Panc1 (cell line): ENCODE data around the gene LRMDA.

Source experiments
- CTCF ChIP-seq: fragments of 450-650 bp; IDR thresholded peaks from 2 replicates; pipeline ENCODE4 v1.5.1; 2017; ENCODE audit warnings: mild to moderate bottlenecking
- POLR2AphosphoS5 ChIP-seq: IDR thresholded peaks from 2 replicates; pipeline ENCODE4 v1.6.1; 2012; ENCODE audit warnings: mild to moderate bottlenecking, low read depth, low read length, moderate library complexity
- TCF7L2 ChIP-seq: IDR thresholded peaks from 2 replicates; pipeline ENCODE4 v1.6.1; 2011; ENCODE audit warnings: mild to moderate bottlenecking, low read depth, low read length, inconsistent platforms

GRCh38 chr10:75643944-75644692, 212.7 kb downstream of the LRMDA start:
- TF ChIP-seq CTCF (no peak), TCF7L2 (no peak), POLR2AphosphoS5 (no peak)
